K562 (cell line): Measurements from ENCODE around the gene TUBA1A. TPM values are rescaled to one million over a fixed set of nuclear protein-coding genes. Genes with fewer than 3 reads are reported as not detected.
A peak's percentile ranks its signal among the peaks of the same experiment; 100 is the strongest.

ENCODE experiments used
- BRD4 ChIP-seq: fragments of 200-600 bp; sonication (generic); IDR thresholded peaks from 2 replicates; pipeline ENCODE4 v1.6.1; 2017; ENCODE audit warnings: inconsistent platforms
- CBFA2T2 ChIP-seq: fragments of 450-650 bp; conservative IDR thresholded peaks from 2 replicates; pipeline ENCODE4 v1.6.1; 2017; ENCODE audit warnings: mild to moderate bottlenecking
- CEBPB ChIP-seq: fragments of 450-650 bp; IDR thresholded peaks from 2 replicates; pipeline ENCODE4 v1.6.1; 2016; ENCODE audit warnings: missing genetic modification characterization, missing compliant biosample characterization
- CEBPG ChIP-seq, 3 experiments: fragments of 200-800 bp in 1 of 3; sonication (Bioruptor generic) in 1 of 3; sonication (generic) in 1 of 3; formaldehyde crosslinking in 1 of 3; IDR thresholded peaks in 2 of 3; conservative IDR thresholded peaks in 1 of 3; 2 replicates each; pipeline versions ENCODE4 v1.6.1 to v1.8.0; 2016 to 2022; ENCODE audit warnings: missing compliant biosample characterization in 2 of 3, missing genetic modification characterization in 2 of 3, mild to moderate bottlenecking in 1 of 3, missing genetic modification reagents in 1 of 3
- ESRRA ChIP-seq: fragments of 450-650 bp; IDR thresholded peaks from 2 replicates; pipeline ENCODE4 v1.6.1; 2014; ENCODE audit warnings: low read depth, mild to moderate bottlenecking, moderate library complexity, borderline replicate concordance
- FOXP1 ChIP-seq: sonication (generic); formaldehyde crosslinking; IDR thresholded peaks from 2 replicates; pipeline ENCODE4 v1.8.0; 2022; ENCODE audit warnings: mild to moderate bottlenecking, missing genetic modification reagents
- LCOR ChIP-seq: sonication (generic); formaldehyde crosslinking; IDR thresholded peaks from 2 replicates; pipeline ENCODE4 v1.8.0; 2022; ENCODE audit warnings: mild to moderate bottlenecking, missing genetic modification reagents
- NCOA1 ChIP-seq: fragments of 450-650 bp; IDR thresholded peaks from 2 replicates; pipeline ENCODE4 v1.6.1; 2016; ENCODE audit warnings: low read depth
- NCOA6 ChIP-seq: fragments of 450-650 bp; IDR thresholded peaks from 2 replicates; pipeline ENCODE4 v1.6.1; 2017; ENCODE audit warnings: mild to moderate bottlenecking
- NR2F6 ChIP-seq: fragments of 450-650 bp; formaldehyde crosslinking; IDR thresholded peaks from 2 replicates; pipeline ENCODE4 v1.4.0; 2020; ENCODE audit warnings: mild to moderate bottlenecking
- POLR2B ChIP-seq: fragments of 450-650 bp; IDR thresholded peaks from 2 replicates; pipeline ENCODE4 v1.6.1; 2018; ENCODE audit warnings: low read depth; ENCODE audit not compliant: partially characterized antibody
- RAD51 ChIP-seq: fragments of 450-650 bp; IDR thresholded peaks from 2 replicates; pipeline ENCODE4 v1.7.1; 2016; ENCODE audit warnings: low read depth, mild to moderate bottlenecking, borderline replicate concordance
- RBM22 ChIP-seq: fragments of 200-400 bp; formaldehyde crosslinking; IDR thresholded peaks from 2 replicates; pipeline ENCODE4 v1.6.1; 2018; ENCODE audit warnings: low read length, low read depth; ENCODE audit not compliant: poor library complexity, severe bottlenecking
- SMAD1 ChIP-seq: fragments of 150-350 bp; IDR thresholded peaks from 2 replicates; pipeline ENCODE4 v1.6.1; 2014; ENCODE audit warnings: low read length, low read depth; ENCODE audit not compliant: partially characterized antibody
- SNRNP70 ChIP-seq: fragments of 200-400 bp; formaldehyde crosslinking; optimal IDR thresholded peaks from 2 replicates; pipeline ENCODE3; 2017; ENCODE audit warnings: low read depth, low read length
- TRIM28 ChIP-seq: fragments of 450-650 bp; IDR thresholded peaks from 2 replicates; pipeline ENCODE4 v1.6.1; 2017
- ZNF445 ChIP-seq: fragments of 250-450 bp; sonication (Bioruptor Pico); IDR thresholded peaks from 2 replicates; pipeline ENCODE4 v1.4.0; 2020; ENCODE audit warnings: low read depth, mild to moderate bottlenecking, moderate library complexity
- polyA plus RNA-seq, 8 experiments: library from polyadenylated mRNA; depleted of rRNA in 4 of 8; stranded (reverse) in 5 of 8; unstranded in 3 of 8; fragments of >200 nt; fragmentation: Nextera tagmentation in 2 of 8; fragmentation: Illumina TruSeq in 1 of 8; extraction: Ambion mirVana in 2 of 8; extraction: Trizol in 1 of 8; gene quantifications; 2 replicates each; pipeline versions ENCODE4 v1.2.1 to v1.2.3, GENCODE V29; 2011 to 2014; ENCODE audit warnings: inconsistent platforms in 1 of 8, missing spikeins in 1 of 8
- total RNA-seq, 7 experiments: library from RNA; depleted of rRNA in 6 of 7; stranded (reverse); fragments of >200 nt in 6 of 7; fragmentation: Illumina TruSeq in 2 of 7; extraction: Trizol in 2 of 7; gene quantifications; 2 replicates each; pipeline versions ENCODE4 v1.2.1 to v1.2.3, GENCODE V29; 2011 to 2021; ENCODE audit warnings: low replicate concordance in 1 of 7
- TF ChIP-seq, protein P1 (sequence below): fragments of 450-650 bp; conservative IDR thresholded peaks from 2 replicates; pipeline ENCODE4 v1.6.1; 2016; ENCODE audit warnings: missing genetic modification characterization, low read depth, mild to moderate bottlenecking, control low read depth, missing compliant biosample characterization
- TF ChIP-seq, protein P2 (sequence below), 2 experiments: fragments of 450-650 bp; IDR thresholded peaks; 2 replicates each; pipeline ENCODE4 v1.6.1; 2016

Gene TUBA1A
- total and polyA plus RNA-seq, 9 of the 15 experiments (the other 6 are each of a cell fraction or from before 2014, with no cell fraction given): 7.4 to 45.1 (median 11.9) TPM

DNA sequence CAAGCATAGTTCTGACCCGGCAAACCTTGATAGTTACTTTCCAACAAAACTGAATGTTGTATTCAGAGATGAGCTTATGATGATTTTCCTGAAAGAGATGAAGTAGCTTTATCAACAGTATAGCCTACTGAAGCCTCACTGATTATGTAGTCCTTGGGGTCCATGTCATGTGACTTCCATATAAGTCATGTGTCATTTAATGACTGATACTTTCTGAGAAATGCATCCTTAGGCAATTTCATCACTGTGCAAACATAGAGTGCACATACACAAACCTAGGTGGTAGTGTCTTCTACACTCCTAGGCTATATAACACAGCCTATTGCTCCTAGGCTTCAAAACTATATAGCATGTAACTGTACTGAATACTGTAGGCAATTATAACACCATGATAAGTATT lies 47.5 kb upstream of the TUBA1A start (continued):
- TF ChIP-seq ESRRA (no peak), BRD4 (no peak), LCOR (CRISPR knock-in tag) (no peak), CEBPB (tag) (peak; percentile 36; the same call in 1 of the 2 replicates), RAD51 (peak; percentile 83), CEBPG (CRISPR knock-in tag; IDR thresholded peaks at IDR 0.05) (no peak), CEBPG (tag; conservative IDR thresholded peaks at IDR 0.05 in 1 of 2, IDR thresholded peaks at IDR 0.05 in 1 of 2) (peak in 1 of 2 experiments; percentile 61; a peak in 2 of 4 replicates), RBM22 (no peak), SMAD1 (no peak), NCOA6 (no peak), ZNF445 (CRISPR knock-in tag) (no peak), POLR2B (no peak), FOXP1 (CRISPR knock-in tag) (no peak), NCOA1 (no peak), SNRNP70 (no peak), TRIM28 (no peak), CBFA2T2 (peak; percentile 49), NR2F6 (0 out of 2 replicates have a peak, but pooled peaks have one; percentile 30)
- TF ChIP-seq, protein P1, sequence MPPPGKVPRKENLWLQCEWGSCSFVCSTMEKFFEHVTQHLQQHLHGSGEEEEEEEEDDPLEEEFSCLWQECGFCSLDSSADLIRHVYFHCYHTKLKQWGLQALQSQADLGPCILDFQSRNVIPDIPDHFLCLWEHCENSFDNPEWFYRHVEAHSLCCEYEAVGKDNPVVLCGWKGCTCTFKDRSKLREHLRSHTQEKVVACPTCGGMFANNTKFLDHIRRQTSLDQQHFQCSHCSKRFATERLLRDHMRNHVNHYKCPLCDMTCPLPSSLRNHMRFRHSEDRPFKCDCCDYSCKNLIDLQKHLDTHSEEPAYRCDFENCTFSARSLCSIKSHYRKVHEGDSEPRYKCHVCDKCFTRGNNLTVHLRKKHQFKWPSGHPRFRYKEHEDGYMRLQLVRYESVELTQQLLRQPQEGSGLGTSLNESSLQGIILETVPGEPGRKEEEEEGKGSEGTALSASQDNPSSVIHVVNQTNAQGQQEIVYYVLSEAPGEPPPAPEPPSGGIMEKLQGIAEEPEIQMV: no peak
- TF ChIP-seq, protein P2, sequence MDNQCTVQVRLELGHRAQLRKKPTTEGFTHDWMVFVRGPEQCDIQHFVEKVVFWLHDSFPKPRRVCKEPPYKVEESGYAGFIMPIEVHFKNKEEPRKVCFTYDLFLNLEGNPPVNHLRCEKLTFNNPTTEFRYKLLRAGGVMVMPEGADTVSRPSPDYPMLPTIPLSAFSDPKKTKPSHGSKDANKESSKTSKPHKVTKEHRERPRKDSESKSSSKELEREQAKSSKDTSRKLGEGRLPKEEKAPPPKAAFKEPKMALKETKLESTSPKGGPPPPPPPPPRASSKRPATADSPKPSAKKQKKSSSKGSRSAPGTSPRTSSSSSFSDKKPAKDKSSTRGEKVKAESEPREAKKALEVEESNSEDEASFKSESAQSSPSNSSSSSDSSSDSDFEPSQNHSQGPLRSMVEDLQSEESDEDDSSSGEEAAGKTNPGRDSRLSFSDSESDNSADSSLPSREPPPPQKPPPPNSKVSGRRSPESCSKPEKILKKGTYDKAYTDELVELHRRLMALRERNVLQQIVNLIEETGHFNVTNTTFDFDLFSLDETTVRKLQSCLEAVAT (IDR thresholded peaks at IDR 0.05): no peak
